Sigmoid colon (tissue), 7 donors: Measurements from ENCODE around the gene ITPR1. TPM values are rescaled to one million over a fixed set of nuclear protein-coding genes. Genes with fewer than 3 reads are reported as not detected.
"Not testable (repeated sequence)": the region's sequence is repeated elsewhere in the genome, so short reads cannot be mapped to it uniquely, and the experiment has no call there.

Experiments used
- DNase-seq: peaks from one replicate; pipeline ENCODE4 v3.0.0-alpha.2; 2019
- H3K27ac ChIP-seq, 4 donors: fragments of 200-600 bp; sonication (generic); one replicate each; pipeline ENCODE4 v1.5.1; 2016 to 2019; ENCODE audit warnings: mild to moderate bottlenecking in 1 of 4
- H3K27me3 ChIP-seq, 3 donors: fragments of 200-600 bp; sonication (generic); one replicate each; pipeline ENCODE4 v1.5.1; 2019; ENCODE audit warnings: mild to moderate bottlenecking in 1 of 3
- H3K36me3 ChIP-seq, 4 donors: fragments of 200-600 bp; sonication (generic); one replicate each; pipeline ENCODE4 v1.5.1; 2016 to 2019
- H3K4me1 ChIP-seq, 4 donors: fragments of 200-600 bp; sonication (generic); one replicate each; pipeline ENCODE4 v1.5.1; 2017 to 2019
- H3K4me3 ChIP-seq, 4 donors: fragments of 200-600 bp; sonication (generic); one replicate each; pipeline ENCODE4 v1.5.1; 2017 to 2019; ENCODE audit warnings: mild to moderate bottlenecking in 2 of 4, moderate library complexity in 1 of 4
- H3K9me3 ChIP-seq, 4 donors: fragments of 200-600 bp in 3 of 4; sonication (generic) in 3 of 4; one replicate each; pipeline versions ENCODE4 v1.5.1 to v1.6.1; 2013 to 2019
- CTCF ChIP-seq, 4 experiments: fragments of 450-650 bp in 3 of 4; fragments of 200-600 bp in 1 of 4; IDR thresholded peaks; one replicate each; pipeline ENCODE4 v1.5.1; 2016 to 2019; ENCODE audit warnings: antibody characterized with exemption in 4 of 4, mild to moderate bottlenecking in 3 of 4, moderate library complexity in 2 of 4
- EP300 ChIP-seq, 4 donors: sonication (generic); formaldehyde crosslinking; IDR thresholded peaks; one replicate each; pipeline ENCODE4 v1.6.1; 2017; ENCODE audit warnings: antibody characterized with exemption in 4 of 4
- POLR2A ChIP-seq, 2 donors: fragments of 450-650 bp; IDR thresholded peaks; one replicate each; pipeline ENCODE4 v1.6.1; 2016; ENCODE audit warnings: antibody characterized with exemption in 2 of 2, mild to moderate bottlenecking in 2 of 2, moderate library complexity in 2 of 2
- POLR2AphosphoS5 ChIP-seq, 4 donors: sonication (generic); formaldehyde crosslinking; IDR thresholded peaks; one replicate each; pipeline ENCODE4 v1.6.1; 2017; ENCODE audit warnings: antibody characterized with exemption in 4 of 4
- WGBS, 2 donors: extraction: QIAGEN DNeasy Blood & Tissue Kit; methylation state at CpG; one replicate each; pipeline ENCODE4 v1.1.7; 2013; 5-methylcytosine and 5-hydroxymethylcytosine counted together
- intact Hi-C: fragments of 100-400 bp; cut with DNase I; formaldehyde crosslinking; loops from one replicate; pipeline ENCODE4 v1.15.1; 2023
- polyA plus RNA-seq, 3 donors: library from polyadenylated mRNA; stranded (reverse); fragments of 200-250 nt; gene quantifications; one replicate each; pipeline ENCODE4 v1.2.3, GENCODE V29; 2013
- total RNA-seq, 4 donors: library from RNA; depleted of rRNA; stranded (reverse); fragments of >200 nt; gene quantifications; one replicate each; pipeline ENCODE4 v1.1.0, GENCODE V29; 2016
- donor health status: healthy with polysubstance abuse.
- donor health status: Bipolar disorder and iron deficiency.
- donor health status: healthy.

Gene ITPR1
- total and polyA plus RNA-seq, 7 donors, result 1.4 to 206 (median 111) TPM

GRCh38 chr3:4593014-4593413, 99.9 kb downstream of the ITPR1 start:
- intact Hi-C loops, result no loop called here
- WGBS, 2 donors, result 93 to 94% methylated on average over 5 of the region's 5 CpGs

GRCh38 chr3:4595710-4596113, 102.6 kb downstream of the ITPR1 start:
- WGBS, 2 donors, result 87 to 89% methylated on average over 6 of the region's 6 CpGs
- no peak for DNase-seq
- intact Hi-C loops, result no loop called here
- Histone ChIP-seq H3K4me3 (no peak overlapping the region), H3K27me3 (no peaks in the 10 kb centered on the region), H3K9me3 (no peaks in the 10 kb centered on the region), H3K36me3 (no peaks in the 10 kb centered on the region), H3K27ac (no peak overlapping the region), H3K4me1 (peaks cover 0 to 14% (median 5%) of the 10 kb centered on the region in 4 donors)
- TF ChIP-seq EP300 (IDR thresholded peaks at IDR 0.05), result no peak
- no peak for TF ChIP-seq POLR2AphosphoS5 (IDR thresholded peaks at IDR 0.05)
- no peak for TF ChIP-seq CTCF (IDR thresholded peaks at IDR 0.05)
- no peak for TF ChIP-seq POLR2A (IDR thresholded peaks at IDR 0.05)

More at GRCh38 chr3:4593014-4593413, 99.9 kb downstream of the ITPR1 start:
- Histone ChIP-seq H3K4me1 (peaks cover 0 to 35% (median 19%) of the 10 kb centered on the region in 4 donors), H3K4me3 (no peak overlapping the region), H3K27me3 (no peaks in the 10 kb centered on the region), H3K27ac (no peak overlapping the region), H3K9me3 (no peaks in the 10 kb centered on the region), H3K36me3 (no peaks in the 10 kb centered on the region)
- DNase-seq, result no peak
- no peak for TF ChIP-seq POLR2A (IDR thresholded peaks at IDR 0.05)
- TF ChIP-seq POLR2AphosphoS5 (IDR thresholded peaks at IDR 0.05), result no peak
- TF ChIP-seq CTCF (IDR thresholded peaks at IDR 0.05), result no peak
- TF ChIP-seq EP300 (IDR thresholded peaks at IDR 0.05), result no peak

- Histone ChIP-seq H3K4me3 (no peak overlapping the region), H3K27ac (peak overlapping the region in 1 of 4 donors; percentile 0), H3K9me3 (no peaks in the 10 kb centered on the region), H3K27me3 (no peaks in the 10 kb centered on the region), H3K36me3 (no peaks in the 10 kb centered on the region), H3K4me1 (peaks cover 0 to 14% (median 5%) of the 10 kb centered on the region in 4 donors)
- DNase-seq, result no peak
- TF ChIP-seq POLR2AphosphoS5 (IDR thresholded peaks at IDR 0.05) (no peak), CTCF (IDR thresholded peaks at IDR 0.05) (no peak), EP300 (IDR thresholded peaks at IDR 0.05) (no peak), POLR2A (IDR thresholded peaks at IDR 0.05) (no peak)
- WGBS, 2 donors, result 53 to 55% methylated on average over 3 of the region's 3 CpGs
- intact Hi-C loops, result no loop called here
These were observed 103.5 kb downstream of the ITPR1 start for GRCh38 chr3:4596612-4597011.

- TF ChIP-seq POLR2A (IDR thresholded peaks at IDR 0.05) (no peak), CTCF (IDR thresholded peaks at IDR 0.05) (no peak), EP300 (IDR thresholded peaks at IDR 0.05) (no peak), POLR2AphosphoS5 (IDR thresholded peaks at IDR 0.05) (no peak)
- 60 to 77% methylated on average over 6 of the region's 6 CpGs for WGBS, 2 donors
- Histone ChIP-seq H3K4me1 (peaks cover 0 to 14% (median 5%) of the 10 kb centered on the region in 4 donors), H3K4me3 (no peak overlapping the region), H3K27ac (no peak overlapping the region), H3K9me3 (no peaks in the 10 kb centered on the region), H3K36me3 (no peaks in the 10 kb centered on the region), H3K27me3 (no peaks in the 10 kb centered on the region)
- no peak for DNase-seq
- intact Hi-C loops, result no loop called here
These were observed 104.2 kb downstream of the ITPR1 start for GRCh38 chr3:4597208-4597985.

- intact Hi-C loops, H3K4me3 ChIP-seq, H3K27ac ChIP-seq, H3K36me3 ChIP-seq, H3K27me3 ChIP-seq, H3K9me3 ChIP-seq, DNase-seq: not testable (repeated sequence)
- 95 to 97% methylated on average over 5 of the region's 5 CpGs for WGBS, 2 donors
- peaks cover 0 to 14% (median 5%) of the 10 kb centered on the region in 4 donors for H3K4me1 ChIP-seq
These were observed 105.1 kb downstream of the ITPR1 start for GRCh38 chr3:4598232-4598631.
